GM19238 (cell line): ENCODE measurements around the gene ZDHHC7.
"Not testable (repeated sequence)": the region's sequence is repeated elsewhere in the genome, so short reads cannot be mapped to it uniquely, and the experiment has no call there.

Source experiments
- DNase-seq: peaks from one replicate; pipeline ENCODE4 v3.0.0; 2011; ENCODE audit warnings: low spot score; ENCODE audit not compliant: insufficient read length

ZDHHC7 gene

GRCh38 chr16:85010931-85011845, at the start of gene ZDHHC7:
TSS of gene ZDHHC7 (minus strand) at chr16:85011535. CDS start at chr16:84990618, 20,917 bp downstream.
- peak; percentile 94 for DNase-seq

GRCh38 chr16:85058909-85059308, 47.6 kb upstream of the ZDHHC7 start:
- DNase-seq = no peak

- no peak for DNase-seq
These were observed 46.6 kb upstream of the ZDHHC7 start for GRCh38 chr16:85057948-85058347.

- no peak for DNase-seq
These were observed 46.0 kb upstream of the ZDHHC7 start for GRCh38 chr16:85057212-85057889.

GRCh38 chr16:85056211-85056748, 44.9 kb upstream of the ZDHHC7 start:
- no peak for DNase-seq

GRCh38 chr16:85055493-85056210, 44.3 kb upstream of the ZDHHC7 start:
- DNase-seq = peak; percentile 52

- DNase-seq = no peak
These were observed 43.7 kb upstream of the ZDHHC7 start for GRCh38 chr16:85054948-85055492.

- DNase-seq = not testable (repeated sequence)
These were observed 43.0 kb upstream of the ZDHHC7 start for GRCh38 chr16:85054321-85054720.

- no peak for DNase-seq
These were observed 41.2 kb upstream of the ZDHHC7 start for GRCh38 chr16:85052536-85052935.

GRCh38 chr16:85051683-85052082, 40.3 kb upstream of the ZDHHC7 start:
- no peak for DNase-seq

- no peak for DNase-seq
These were observed 39.8 kb upstream of the ZDHHC7 start for GRCh38 chr16:85051067-85051581.

GRCh38 chr16:85049706-85050305, 38.5 kb upstream of the ZDHHC7 start:
- DNase-seq = no peak

- no peak for DNase-seq
These were observed 37.7 kb upstream of the ZDHHC7 start for GRCh38 chr16:85048921-85049562.

GRCh38 chr16:85047867-85048455, 36.6 kb upstream of the ZDHHC7 start:
- no peak for DNase-seq

GRCh38 chr16:85046931-85047866, 35.9 kb upstream of the ZDHHC7 start:
- no peak for DNase-seq

GRCh38 chr16:85046472-85046916, 35.2 kb upstream of the ZDHHC7 start:
- DNase-seq = no peak

GRCh38 chr16:85045641-85046471, 34.5 kb upstream of the ZDHHC7 start:
- no peak for DNase-seq

GRCh38 chr16:85045077-85045476, 33.7 kb upstream of the ZDHHC7 start:
- no peak for DNase-seq
